Stimulated activated CD4-positive, alpha-beta T cell treated with anti-CD3 and anti-CD28 coated beads, Interleukin-1b, Interleukin-23, amount 100 ng/mL, for 4 hours (primary cell): ENCODE measurements around the gene POC1A.

Experiments used
- DNase-seq, 2 donors: peaks; one replicate each; pipeline ENCODE4 v3.0.0-alpha.2; 2020; ENCODE audit warnings: low read depth in 2 of 2

Gene POC1A

GRCh38 chr3:52104684-52105640 lies 49.3 kb downstream of the POC1A start:
- no peak for DNase-seq

GRCh38 chr3:52102934-52103333 lies 51.3 kb downstream of the POC1A start:
- no peak for DNase-seq

DNA sequence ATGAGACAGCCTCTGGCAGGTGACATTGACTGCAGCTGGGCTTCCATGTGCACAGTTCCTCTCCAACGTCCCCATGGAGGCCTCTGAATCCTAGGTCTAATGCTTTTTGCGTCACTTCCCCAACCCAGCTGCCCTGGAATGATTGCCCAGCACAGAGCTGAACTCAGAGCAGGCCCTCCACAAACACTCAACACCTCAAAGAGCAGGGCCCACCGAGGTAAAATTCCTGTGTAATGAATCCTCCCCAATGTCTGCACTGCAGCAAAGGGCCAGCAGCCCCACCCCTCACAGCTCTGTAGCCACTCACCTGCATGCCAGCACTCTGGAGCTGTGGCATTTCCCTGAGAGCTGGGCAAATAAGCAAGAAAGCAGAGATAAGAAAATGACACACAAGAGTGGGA lies 55.2 kb downstream of the POC1A start:
- no peak for DNase-seq

DNA sequence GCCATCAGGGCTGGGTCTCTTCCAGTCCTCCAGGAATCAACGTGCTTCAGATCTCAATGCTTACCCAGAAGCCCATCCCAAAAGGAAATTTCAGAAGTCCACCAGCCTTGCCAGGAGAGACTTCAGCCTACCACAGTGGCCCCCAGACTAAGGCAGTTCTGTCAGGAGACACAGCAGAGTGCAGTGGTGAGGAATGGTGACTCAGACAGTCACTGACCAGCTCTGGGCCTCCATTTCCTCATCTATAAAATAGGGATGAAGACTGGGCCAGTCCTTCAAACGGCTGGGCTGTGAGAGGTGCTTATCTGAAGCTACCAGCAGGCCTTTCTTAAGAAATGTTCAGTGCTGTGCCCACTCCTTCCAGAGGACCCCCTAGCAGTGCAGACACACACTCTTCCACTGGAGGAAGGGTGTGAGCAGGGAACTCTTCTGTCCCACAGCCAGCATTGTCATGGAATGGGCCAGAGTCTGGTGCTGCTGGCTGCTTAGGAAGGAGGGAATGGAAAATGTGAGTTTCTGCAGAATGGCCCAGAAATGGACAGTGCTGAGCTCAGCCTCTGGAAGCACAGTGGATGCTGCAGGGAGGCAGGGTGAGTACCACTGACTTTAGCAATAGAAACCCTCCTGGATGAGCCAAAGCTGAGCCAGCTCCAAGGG lies 56.2 kb downstream of the POC1A start:
- no peak for DNase-seq

DNA sequence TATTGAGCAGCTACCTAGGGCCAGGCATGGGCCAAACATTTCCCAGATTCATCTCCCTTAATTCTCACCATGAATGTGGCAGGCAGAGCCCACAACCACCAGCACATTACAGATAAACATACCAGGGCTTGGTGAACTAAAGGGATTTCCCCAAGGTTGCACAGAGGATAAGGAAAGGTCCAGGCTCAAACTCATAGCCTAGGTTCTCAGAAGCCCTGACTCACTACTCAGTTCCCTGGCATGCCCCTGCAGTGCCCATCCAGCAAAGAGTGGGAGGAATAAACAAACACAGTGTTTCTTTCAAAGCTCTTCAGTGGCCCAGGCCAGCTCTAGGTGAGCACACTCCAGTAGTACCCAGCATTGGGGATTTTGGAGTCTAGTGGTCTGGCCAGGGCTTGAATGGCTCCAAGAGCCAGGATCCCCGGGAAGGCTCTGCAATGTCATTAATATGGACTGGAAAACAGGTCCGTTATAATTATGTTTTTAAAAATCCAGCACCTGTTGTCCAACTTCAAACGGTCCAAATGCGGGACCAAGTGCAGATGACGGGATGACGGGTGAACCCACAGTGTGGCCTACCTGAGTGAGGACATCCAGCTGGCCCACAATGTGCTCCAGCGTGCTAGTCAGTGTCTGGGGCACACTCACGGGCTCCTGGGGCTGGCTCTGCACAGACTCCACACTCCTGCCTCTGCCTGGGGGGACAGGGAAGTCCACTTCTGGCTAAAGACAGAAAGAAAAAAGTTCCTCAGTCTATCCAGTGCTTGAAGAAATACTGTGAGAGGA lies 58.0 kb downstream of the POC1A start:
- DNase-seq: no peak

DNA sequence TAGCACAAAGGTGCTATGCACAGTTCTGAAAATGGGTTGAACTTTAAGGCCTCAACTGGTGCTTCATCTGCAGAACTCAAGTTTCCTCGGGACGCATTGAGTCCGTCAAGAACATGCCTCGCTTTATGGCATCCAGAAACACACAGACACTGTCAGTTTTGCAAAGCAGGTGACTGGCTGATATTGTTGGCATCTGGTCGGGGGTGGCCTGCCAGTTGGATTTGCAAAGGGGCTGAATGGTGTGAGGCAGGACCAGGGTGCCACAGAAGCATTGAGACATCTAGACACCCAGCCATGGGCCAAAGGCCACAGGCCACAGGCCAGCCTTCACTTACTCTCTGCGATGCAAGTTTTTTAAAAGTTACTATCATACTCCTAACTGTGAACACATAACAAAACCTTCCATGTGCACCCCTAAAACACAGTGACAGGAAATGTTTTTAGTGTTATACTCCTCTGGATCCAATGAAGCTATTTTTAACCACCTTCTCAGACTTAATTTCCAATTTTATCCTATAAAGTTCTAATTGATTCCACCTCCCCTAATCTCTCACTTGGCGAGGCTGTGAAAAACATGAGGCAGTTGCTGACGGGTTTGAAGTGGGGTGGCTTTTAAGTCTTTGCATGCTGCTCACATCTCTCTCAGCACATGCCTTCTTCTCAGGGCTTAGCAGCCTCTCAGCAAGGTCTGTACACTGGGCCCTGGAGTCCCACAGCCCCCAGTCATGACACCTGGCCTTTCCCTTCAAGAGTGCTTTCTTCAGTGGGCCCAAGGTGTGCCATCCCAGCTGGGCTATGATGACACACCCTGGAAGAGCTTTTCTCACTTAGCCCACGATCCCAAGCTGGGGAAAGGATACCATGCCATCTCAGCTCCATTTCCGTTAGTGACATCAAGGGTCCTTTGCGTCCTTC lies 59.4 kb downstream of the POC1A start:
- DNase-seq: no peak

DNA sequence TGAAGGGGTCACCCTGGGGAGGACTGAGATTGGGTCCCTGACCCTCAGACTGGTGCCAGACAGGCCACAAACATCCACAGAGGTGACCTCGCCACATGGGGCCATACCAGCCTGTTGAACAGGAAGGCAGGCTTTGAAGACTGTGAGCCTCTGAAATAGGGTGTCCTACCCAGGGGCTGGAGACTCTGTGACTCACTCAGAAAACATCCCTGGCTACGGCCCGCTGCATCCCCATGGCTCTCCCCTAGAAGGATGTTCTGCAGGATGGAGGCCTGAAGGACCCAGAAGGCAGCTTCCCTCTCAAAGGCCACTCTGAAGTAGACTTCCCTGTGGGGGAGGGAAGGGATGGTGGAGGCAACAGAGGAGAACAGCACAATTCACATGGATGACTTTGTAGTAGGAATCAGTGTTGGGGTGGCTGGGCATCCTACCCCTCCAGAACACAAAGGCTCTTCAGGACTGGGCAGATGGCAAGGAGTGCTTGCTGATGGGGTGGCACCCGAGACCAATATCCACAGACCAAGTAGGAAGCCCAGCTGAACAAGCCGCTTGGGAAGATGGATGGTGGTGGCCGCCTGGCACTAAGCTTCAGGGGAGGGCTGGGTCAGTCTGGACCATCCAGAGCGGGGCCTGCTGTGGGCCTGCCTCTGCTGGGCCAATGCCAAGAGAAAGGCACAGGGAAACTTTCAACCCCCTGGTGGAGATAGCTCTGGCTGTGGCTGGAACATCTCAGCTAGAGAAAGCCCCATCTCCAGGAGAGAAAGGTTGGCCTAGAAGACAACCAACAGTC lies 60.3 kb downstream of the POC1A start:
- DNase-seq: no peak

GRCh38 chr3:52092891-52093290 lies 61.3 kb downstream of the POC1A start:
- no peak for DNase-seq

DNA sequence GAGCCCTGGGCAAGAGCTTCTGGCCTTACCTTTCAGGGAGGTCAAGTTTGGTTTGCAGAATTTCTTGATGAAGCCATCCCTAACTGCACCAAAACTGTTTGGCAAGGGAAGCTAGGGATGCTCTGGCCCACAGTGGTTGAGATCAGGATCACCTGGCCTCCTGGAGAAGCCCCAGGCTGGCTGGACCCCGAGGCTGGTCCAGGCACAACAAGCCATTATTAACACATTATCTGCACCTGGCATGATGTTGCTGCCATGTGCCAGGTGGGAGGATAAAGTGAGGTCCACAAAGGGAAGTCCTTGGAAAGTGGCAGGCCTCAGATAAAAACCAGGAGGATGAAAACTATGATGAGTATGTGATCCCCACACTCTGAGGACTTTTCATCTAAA lies 62.0 kb downstream of the POC1A start:
- DNase-seq: no peak

DNA sequence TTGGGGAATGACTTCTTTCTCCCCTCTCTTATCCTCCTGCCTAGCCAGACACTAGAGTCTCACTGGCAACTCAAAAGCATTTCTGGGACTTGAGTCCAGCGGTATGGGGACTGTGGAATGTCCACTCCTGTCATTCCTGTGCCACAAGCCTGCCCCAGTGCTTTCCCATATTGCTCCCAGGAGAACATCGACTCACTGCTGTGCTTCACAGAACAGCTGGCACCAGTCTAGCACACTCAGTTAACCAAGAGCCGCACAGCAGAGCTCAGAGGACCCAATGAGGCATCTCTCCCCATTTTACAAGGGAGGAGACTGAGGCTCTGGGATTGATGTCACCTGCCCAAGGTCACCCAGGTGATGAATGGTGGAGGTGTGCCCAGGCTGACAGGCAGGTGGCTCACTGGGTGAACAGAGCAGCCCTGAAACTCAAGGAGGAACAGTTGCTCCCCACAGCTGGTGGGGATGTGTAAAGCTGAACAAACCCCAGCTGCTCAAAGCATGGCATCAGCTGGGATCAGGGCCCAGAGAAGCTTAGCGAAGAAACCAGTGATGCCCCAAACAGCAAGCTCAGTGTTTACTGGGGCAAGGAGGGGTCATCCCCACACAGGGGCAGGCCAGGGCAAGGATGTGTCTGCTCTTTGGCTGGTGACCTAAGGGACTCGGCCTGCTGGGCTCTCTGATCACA lies 62.5 kb downstream of the POC1A start:
- no peak for DNase-seq

GRCh38 chr3:52090933-52091468 lies 63.2 kb downstream of the POC1A start:
- DNase-seq: no peak

DNA sequence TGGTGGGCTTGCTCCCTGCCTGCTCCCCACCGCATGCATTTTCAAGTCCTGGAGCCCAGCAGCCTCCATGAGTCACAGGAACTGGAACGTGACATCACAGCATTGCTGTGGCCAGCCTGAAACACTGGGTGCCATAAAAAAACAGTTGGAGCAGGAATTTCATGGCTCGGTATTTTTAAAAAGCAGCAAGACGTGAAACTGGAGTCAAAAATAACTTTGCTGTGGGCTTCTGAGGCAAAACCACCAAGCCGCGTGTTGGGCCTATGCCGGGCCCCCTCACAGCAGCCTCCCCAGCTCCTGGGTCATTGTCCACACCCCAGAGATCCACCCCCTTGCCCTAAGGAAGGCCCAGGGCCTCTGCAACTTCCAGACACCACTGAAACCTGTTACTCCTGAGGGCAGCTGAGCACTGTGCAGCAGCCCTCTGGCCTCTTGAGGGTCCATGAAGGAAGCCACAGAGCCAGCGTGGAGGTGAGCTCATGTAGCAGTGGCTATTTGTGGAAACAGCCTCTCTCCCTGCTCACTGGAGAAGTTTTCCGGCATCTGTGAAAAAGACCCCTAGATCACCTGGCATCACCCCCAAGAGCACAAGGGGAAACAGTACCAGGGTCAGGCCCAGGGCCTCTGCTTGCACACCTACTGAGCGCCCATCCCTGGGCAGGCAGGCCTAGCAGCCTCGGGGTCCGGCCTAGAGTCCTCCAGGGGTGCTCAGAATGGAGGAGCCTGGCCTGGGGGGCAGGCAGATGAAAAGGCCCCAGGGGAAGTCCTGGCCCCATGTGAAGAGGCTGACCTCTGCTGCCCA lies 63.9 kb downstream of the POC1A start:
- DNase-seq: no peak

DNA sequence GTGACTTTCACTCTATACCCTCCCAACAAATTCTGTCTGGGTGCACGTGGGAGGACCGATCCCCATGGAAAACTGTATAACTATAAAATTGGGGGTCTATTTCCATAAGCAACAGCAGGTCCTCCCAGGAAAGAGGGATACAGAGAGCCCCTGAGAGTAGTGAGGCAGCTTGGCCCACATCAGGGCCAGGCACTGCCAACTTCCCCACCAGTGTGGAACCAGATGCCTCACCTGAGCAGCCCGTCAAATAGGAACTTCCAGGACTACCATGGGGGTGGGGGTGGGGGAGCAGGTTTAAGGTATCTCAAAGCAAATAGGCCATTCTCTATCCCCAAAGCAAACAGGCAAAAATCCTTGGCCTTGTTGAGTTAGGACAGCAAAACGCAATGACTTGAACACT lies 64.5 kb downstream of the POC1A start:
- no peak for DNase-seq

GRCh38 chr3:52088445-52089367 lies 65.5 kb downstream of the POC1A start:
- DNase-seq: no peak

GRCh38 chr3:52087731-52088130 lies 66.5 kb downstream of the POC1A start:
- no peak for DNase-seq

GRCh38 chr3:52086976-52087663 lies 67.1 kb downstream of the POC1A start:
- DNase-seq: no peak

DNA sequence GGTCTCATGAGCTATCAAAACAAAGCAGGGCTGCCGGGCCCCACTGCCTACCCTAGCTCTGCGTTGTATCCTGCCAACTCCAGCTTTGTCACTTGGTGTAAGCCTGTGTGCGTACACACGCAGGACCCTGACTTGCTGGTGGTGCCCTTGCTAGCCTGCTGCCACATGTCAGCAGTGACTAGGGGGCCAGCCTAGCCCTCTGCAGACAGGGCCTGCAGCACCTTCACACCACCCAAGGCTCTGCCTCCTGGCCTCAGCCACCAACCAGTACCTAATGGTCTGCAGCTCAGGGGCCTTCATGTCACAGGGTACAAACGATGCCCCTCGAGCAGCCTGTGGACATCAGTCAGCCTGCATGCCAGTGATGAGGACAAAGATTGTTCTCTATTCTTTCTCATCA lies 67.8 kb downstream of the POC1A start:
- DNase-seq: no peak
